Measurements from ENCODE around the gene PTPN6. TPM values are rescaled to one million over a fixed set of nuclear protein-coding genes. Genes with fewer than 3 reads are reported as not detected.

PTPN6 gene
- total RNA-seq, 1 experiment from 2014 or later = 13.7 TPM

DNA sequence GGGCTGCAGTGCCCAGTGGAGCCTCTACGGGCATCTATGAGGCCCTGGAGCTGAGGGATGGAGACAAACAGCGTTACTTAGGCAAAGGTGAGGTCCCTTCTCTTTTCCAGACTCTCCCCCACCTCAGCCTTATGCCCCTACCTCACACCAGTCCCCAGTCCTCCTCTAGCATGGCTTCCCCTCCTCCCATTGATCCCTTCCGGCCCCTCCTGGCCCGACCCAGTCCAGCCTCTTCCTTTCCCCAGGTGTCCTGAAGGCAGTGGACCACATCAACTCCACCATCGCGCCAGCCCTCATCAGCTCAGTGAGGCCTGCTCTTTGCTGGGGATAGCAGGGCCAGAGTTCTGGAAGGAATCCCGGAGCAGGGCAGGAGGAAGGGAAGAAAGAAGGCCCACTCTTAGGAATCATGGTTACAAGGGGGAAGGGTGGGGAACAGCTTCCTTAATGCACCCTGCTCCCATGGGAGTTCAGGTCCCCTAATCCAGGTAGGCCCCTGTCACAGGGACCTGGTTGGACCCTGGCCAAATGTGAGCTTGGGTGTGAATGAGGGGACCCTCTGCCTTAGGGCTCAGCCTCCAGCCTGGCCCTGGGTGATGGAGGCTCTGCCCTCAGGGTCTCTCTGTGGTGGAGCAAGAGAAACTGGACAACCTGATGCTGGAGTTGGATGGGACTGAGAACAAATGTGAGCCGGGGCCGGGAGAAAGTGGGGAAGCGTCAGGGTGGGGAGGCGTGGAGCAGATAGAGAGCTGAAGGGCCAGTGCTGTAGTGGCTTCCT lies 34.5 kb upstream of the PTPN6 start:
- no peak for ATAC-seq
- in situ Hi-C loops (cut with HindIII; ENCODE audit: low pct_unique_long_range_greater_than_20kb, low sequenced_read_pairs) (no loop called here), intact Hi-C loops (cut with micrococcal nuclease; ENCODE audit: unreplicated experiment) (no loop called here)
- H3K4me3 ChIP-seq (ENCODE audit: low read depth in 2 of 2, low read length in 2 of 2) = no peak overlapping the region
- CTCF ChIA-PET = no interaction called here
- BruUV-seq (replicated peaks) = TSS peak; percentile 52
- no peaks in the 10 kb centered on the region for H3K27me3 ChIP-seq (ENCODE audit: control insufficient read depth, insufficient read depth, low read length)
- POLR2A ChIA-PET = no interaction called here
- H3K27ac ChIP-seq (ENCODE audit: low read length) = no peak overlapping the region
- no peaks in the 10 kb centered on the region for H3K9me3 ChIP-seq (ENCODE audit: control insufficient read depth, insufficient read depth, low read depth, low read length)
- H3K4me1 ChIP-seq (ENCODE audit: control insufficient read depth, insufficient read depth, low read length) = peaks cover 4% of the 10 kb centered on the region; the same call in 1 of the 2 replicates
- TF ChIP-seq TCF7L2 (IDR thresholded peaks at IDR 0.05; ENCODE audit: low read depth, low read length) (no peak), POLR2AphosphoS5 (IDR thresholded peaks at IDR 0.05; ENCODE audit: low read depth, low read length) (no peak), SIN3A (IDR thresholded peaks at IDR 0.05; ENCODE audit: borderline replicate concordance, insufficient read depth, low read depth, low read length) (no peak), CTCF (IDR thresholded peaks at IDR 0.05) (no peak)
- TF ChIP-seq, protein P1, sequence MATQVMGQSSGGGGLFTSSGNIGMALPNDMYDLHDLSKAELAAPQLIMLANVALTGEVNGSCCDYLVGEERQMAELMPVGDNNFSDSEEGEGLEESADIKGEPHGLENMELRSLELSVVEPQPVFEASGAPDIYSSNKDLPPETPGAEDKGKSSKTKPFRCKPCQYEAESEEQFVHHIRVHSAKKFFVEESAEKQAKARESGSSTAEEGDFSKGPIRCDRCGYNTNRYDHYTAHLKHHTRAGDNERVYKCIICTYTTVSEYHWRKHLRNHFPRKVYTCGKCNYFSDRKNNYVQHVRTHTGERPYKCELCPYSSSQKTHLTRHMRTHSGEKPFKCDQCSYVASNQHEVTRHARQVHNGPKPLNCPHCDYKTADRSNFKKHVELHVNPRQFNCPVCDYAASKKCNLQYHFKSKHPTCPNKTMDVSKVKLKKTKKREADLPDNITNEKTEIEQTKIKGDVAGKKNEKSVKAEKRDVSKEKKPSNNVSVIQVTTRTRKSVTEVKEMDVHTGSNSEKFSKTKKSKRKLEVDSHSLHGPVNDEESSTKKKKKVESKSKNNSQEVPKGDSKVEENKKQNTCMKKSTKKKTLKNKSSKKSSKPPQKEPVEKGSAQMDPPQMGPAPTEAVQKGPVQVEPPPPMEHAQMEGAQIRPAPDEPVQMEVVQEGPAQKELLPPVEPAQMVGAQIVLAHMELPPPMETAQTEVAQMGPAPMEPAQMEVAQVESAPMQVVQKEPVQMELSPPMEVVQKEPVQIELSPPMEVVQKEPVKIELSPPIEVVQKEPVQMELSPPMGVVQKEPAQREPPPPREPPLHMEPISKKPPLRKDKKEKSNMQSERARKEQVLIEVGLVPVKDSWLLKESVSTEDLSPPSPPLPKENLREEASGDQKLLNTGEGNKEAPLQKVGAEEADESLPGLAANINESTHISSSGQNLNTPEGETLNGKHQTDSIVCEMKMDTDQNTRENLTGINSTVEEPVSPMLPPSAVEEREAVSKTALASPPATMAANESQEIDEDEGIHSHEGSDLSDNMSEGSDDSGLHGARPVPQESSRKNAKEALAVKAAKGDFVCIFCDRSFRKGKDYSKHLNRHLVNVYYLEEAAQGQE (IDR thresholded peaks at IDR 0.05; ENCODE audit: insufficient read depth in 1 of 2, low read depth in 2 of 2, low read length in 1 of 2) = no peak
- no peak for DNase-seq (ENCODE audit: low read depth, low spot score)
- H3K36me3 ChIP-seq (ENCODE audit: control insufficient read depth, insufficient read depth, low read length) = no peaks in the 10 kb centered on the region; the same call in 1 of the 2 replicates

DNA sequence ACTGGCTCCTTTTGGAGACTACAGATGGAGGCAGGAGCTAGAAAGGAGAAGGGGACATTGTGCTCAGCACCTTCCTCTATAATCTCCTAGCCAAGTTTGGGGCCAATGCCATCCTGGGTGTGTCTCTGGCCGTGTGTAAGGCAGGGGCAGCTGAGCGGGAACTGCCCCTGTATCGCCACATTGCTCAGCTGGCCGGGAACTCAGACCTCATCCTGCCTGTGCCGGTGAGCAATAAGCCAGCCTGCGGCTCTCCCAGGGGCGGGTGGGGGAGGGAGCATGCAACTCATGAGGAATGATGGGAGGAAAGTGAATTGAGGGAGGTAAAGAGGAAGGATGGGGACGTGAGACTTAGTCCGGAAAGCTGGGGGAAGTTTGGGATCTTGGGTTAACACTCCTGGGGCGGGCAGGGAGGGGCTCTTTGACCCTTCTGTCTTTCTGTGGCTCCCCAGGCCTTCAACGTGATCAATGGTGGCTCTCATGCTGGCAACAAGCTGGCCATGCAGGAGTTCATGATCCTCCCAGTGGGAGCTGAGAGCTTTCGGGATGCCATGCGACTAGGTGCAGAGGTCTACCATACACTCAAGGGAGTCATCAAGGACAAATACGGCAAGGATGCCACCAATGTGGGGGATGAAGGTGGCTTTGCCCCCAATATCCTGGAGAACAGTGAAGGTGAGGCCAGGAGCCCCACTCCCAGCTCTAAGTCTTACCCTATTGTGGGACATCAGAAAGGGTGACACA lies 33.5 kb upstream of the PTPN6 start:
- no peak for DNase-seq (ENCODE audit: low read depth, low spot score)
- ATAC-seq = no peak
- in situ Hi-C loops (cut with HindIII; ENCODE audit: low pct_unique_long_range_greater_than_20kb, low sequenced_read_pairs) (no loop called here), intact Hi-C loops (cut with micrococcal nuclease; ENCODE audit: unreplicated experiment) (no loop called here)
- Histone ChIP-seq H3K4me1 (ENCODE audit: control insufficient read depth, insufficient read depth, low read length) (peaks cover 4% of the 10 kb centered on the region; the same call in 1 of the 2 replicates), H3K27me3 (ENCODE audit: control insufficient read depth, insufficient read depth, low read length) (no peaks in the 10 kb centered on the region), H3K4me3 (ENCODE audit: low read depth in 2 of 2, low read length in 2 of 2) (no peak overlapping the region), H3K9me3 (ENCODE audit: control insufficient read depth, insufficient read depth, low read depth, low read length) (no peaks in the 10 kb centered on the region), H3K36me3 (ENCODE audit: control insufficient read depth, insufficient read depth, low read length) (no peaks in the 10 kb centered on the region; the same call in 1 of the 2 replicates), H3K27ac (ENCODE audit: low read length) (no peak overlapping the region)
- CTCF ChIA-PET = no interaction called here
- POLR2A ChIA-PET = no interaction called here
- TF ChIP-seq SIN3A (IDR thresholded peaks at IDR 0.05; ENCODE audit: borderline replicate concordance, insufficient read depth, low read depth, low read length) = no peak
- TF ChIP-seq POLR2AphosphoS5 (IDR thresholded peaks at IDR 0.05; ENCODE audit: low read depth, low read length) = no peak
- TF ChIP-seq, protein P1 (IDR thresholded peaks at IDR 0.05; ENCODE audit: insufficient read depth in 1 of 2, low read depth in 2 of 2, low read length in 1 of 2) = no peak
- BruUV-seq (replicated peaks) = no TSS peak

Measured in Panc1 (cell line).